ENCODE results near the gene TCEA2.

GRCh38 chr20:64023361-64024140, 39.4 kb upstream of the TCEA2 start:
- no peak for TF ChIP-seq POLR2A (IDR thresholded peaks at IDR 0.05; ENCODE audit: low read length)
- TF ChIP-seq GATA1 (IDR thresholded peaks at IDR 0.05; ENCODE audit: low read depth, low read length): no peak

All from erythroblast (primary cell).